Neuron (in vitro differentiated cells): ENCODE measurements around the gene PSMD12.
"Not testable (repeated sequence)": the region's sequence is repeated elsewhere in the genome, so short reads cannot be mapped to it uniquely, and the experiment has no call there.

Source experiments
- H2AFZ ChIP-seq: one replicate; pipeline ENCODE4 v1.6.1; 2013; ENCODE audit warnings: low read depth, mild to moderate bottlenecking, inconsistent platforms, low read length, moderate library complexity
- H3K27me3 ChIP-seq: one replicate; pipeline ENCODE4 v1.6.1; 2013; ENCODE audit warnings: low read length; ENCODE audit not compliant: insufficient read depth
- H3K36me3 ChIP-seq: one replicate; pipeline ENCODE4 v1.6.1; 2013; ENCODE audit warnings: low read length; ENCODE audit not compliant: insufficient read depth
- H3K4me1 ChIP-seq: one replicate; pipeline ENCODE4 v1.6.1; 2013; ENCODE audit warnings: low read length; ENCODE audit not compliant: insufficient read depth
- H3K4me3 ChIP-seq: 2 replicates; pipeline ENCODE4 v1.5.1; 2013; ENCODE audit warnings: mild to moderate bottlenecking, low read length, moderate library complexity
- H3K9me3 ChIP-seq: one replicate; pipeline ENCODE4 v1.6.1; 2013; ENCODE audit warnings: low read length

The PSMD12 gene

DNA sequence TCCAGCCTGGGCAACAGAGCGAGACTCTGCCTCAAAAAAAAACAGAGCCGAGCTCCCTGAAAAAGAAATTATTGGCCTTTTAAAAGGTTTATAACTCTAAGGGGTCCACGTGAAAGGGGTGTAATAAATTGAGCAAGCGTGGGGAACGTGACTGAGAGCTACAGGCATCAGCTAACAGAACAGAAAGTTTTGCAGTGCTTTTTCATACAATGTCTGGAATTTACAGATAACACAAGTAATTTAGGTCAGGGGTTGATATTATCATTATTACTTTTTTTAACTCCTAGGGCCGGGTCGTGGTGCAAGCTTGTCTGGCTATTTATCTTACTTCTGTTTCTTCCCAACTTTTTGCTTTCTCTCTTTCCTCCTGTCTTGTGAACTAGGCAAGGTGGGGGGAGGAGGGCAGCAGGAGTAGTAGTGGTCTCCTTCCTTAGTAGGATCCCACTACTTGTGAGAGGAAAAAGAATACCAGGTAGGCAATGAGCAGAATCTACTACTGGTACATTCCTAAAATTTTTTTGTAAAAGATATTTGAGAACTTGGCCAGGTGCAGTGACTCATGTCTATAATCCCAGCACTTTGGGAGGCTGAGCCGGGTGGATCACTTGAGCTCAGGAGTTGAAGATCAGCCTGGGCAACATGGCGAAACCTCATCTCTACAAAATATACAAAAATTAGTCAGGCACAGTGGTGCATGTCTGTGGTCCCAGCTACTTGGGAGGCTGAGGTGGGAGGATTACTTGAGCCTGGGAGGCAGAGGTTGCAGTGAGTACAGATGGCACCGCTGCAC lies 60.7 kb downstream of the PSMD12 start:
- not testable (repeated sequence) for H3K4me3 ChIP-seq, H3K36me3 ChIP-seq, H3K9me3 ChIP-seq, H3K27me3 ChIP-seq, H3K4me1 ChIP-seq, H2AFZ ChIP-seq

DNA sequence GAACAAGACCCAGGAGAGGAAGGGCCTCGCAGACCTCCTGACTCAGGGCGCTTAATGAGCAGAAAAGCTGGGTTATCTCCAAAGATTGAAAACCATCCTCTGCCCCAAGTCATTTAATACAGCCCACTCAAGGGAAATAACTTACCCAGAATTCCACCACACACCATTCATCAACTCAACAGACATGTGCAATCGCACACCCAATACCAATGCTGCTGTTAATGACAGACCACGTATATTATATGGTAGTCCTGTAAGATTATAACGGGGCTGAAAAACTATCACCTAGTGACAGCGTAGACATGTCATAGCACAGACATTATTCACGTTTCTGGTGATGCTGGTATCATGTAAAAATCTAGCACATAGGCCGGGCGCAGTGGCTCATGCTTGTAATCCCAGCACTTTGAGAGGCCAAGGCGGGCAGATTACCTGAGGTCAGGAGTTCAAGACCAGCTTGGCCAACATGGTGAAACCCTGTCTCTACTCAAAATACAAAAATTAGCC lies 68.9 kb downstream of the PSMD12 start:
- no peaks in the 10 kb centered on the region for H3K4me1 ChIP-seq
- H2AFZ ChIP-seq = no peak overlapping the region
- no peak overlapping the region for H3K4me3 ChIP-seq
- H3K27me3 ChIP-seq = no peaks in the 10 kb centered on the region
- H3K36me3 ChIP-seq = no peaks in the 10 kb centered on the region
- H3K9me3 ChIP-seq = no peaks in the 10 kb centered on the region

DNA sequence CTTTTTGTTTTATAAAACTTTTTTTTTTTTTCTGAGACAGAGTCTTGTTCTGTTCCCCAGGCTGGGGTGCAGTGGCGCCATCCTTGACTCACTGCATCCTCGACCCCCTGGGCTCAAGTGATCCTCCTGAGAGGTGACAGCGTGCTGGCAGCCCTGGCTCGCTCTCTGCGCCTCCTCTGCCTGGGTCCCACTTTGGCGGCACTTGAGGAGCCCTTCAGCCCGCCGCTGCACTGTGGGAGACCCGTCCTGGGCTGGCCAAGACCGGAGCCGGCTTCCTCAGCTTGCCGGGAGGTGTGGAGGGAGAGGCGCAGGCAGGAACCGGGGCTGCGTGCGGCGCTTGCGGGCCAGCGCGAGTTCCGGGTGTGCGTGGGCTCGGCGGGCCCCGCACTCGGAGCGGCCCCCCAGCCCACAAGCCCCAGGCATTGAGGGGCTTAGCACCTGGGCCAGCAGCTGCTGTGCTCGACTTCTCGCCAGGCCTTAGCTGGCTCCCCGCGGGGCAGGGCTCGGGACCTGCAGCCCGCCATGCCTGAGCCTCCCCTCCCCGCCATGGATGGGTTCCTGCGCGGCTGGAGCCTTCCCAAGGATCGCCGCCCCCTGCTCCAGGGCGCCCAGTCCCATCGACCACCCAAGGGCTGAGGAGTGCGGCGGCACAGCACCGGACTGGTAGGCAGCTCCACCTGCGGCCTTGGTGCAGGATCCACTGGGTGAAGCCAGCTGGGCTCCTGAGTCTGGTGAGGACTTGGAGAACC lies 71.8 kb downstream of the PSMD12 start:
- no peaks in the 10 kb centered on the region for H3K36me3 ChIP-seq
- H3K4me3 ChIP-seq = no peak overlapping the region
- H3K4me1 ChIP-seq = peaks cover 1% of the 10 kb centered on the region
- no peaks in the 10 kb centered on the region for H3K9me3 ChIP-seq
- H2AFZ ChIP-seq = no peak overlapping the region
- H3K27me3 ChIP-seq = no peaks in the 10 kb centered on the region

DNA sequence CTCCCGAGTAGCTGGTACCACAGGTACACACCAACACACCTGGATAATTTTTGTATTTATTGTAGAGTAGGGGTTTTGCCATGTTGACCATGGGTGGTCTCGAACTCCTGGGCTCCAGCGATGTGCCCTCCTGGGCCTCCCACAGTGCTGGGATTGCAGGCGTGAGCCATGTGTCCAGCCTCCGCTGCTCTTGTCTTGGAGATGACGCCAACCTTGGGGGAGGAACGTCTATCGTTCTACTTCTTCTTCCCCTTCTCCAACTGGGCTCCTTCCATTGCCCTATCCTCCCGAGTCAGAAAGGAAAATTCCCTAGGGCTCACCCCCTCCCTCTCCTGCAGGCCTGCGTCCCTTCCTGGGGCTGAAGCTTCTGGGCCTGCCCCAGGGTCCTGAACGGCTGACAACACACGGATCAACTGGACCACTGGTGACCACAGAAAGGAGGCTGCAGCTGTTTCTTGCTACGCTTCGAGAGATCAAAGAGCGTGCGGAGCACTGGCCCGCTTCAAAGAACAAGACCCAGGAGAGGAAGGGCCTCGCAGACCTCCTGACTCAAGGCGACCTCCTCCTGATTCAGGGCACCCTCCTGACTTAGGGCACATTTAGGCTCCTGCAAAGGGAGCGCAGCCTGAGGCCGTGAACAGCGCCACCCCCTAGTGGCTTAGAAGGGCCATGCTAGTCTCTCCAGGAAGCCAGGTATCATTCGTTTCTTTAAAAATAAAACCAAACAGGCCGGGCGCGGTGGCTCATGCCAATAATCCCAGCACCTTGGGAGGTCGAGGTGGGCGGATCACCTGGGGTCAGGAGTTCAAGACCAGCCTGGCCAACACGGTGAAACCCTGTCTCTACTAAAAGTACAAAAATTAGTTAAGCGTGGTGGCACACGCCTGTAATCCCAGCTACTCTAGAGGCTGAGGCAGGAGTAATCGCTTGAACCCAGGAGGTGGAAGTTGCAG lies 72.8 kb downstream of the PSMD12 start:
- no peaks in the 10 kb centered on the region for H3K9me3 ChIP-seq
- no peaks in the 10 kb centered on the region for H3K36me3 ChIP-seq
- no peak overlapping the region for H2AFZ ChIP-seq
- H3K4me3 ChIP-seq = no peak overlapping the region
- H3K4me1 ChIP-seq = peaks cover 7% of the 10 kb centered on the region
- H3K27me3 ChIP-seq = no peaks in the 10 kb centered on the region

DNA sequence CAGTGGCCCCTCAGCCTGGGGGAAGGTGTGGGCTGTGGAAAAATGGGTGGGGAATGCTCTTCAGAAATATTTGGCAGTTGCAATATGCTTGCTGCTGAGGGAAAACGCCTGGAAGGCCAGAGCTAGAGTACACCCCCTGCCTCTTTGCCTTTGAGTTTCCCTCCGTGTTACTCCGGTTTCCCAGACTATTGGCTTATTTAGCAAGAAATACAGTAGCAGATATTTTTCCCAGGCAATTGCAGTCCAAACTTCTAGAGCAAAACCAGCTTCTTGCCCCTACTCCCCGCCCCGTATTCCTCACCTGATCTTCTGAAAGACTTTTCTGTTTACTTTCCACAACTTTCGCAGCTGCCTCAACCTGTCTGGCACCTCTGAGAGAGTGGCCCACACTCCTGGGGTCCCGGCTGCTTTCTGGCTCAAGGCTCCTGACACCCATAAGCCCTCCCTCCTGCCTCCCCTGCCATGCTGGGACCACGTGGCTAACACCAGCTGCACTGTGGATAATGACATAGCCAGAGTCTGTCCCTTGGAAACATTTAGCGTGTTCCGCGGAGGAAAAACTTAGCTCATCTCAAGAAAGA lies 75.6 kb downstream of the PSMD12 start:
- no peaks in the 10 kb centered on the region for H3K36me3 ChIP-seq
- no peak overlapping the region for H3K4me3 ChIP-seq
- no peak overlapping the region for H2AFZ ChIP-seq
- H3K27me3 ChIP-seq = no peaks in the 10 kb centered on the region
- H3K9me3 ChIP-seq = no peaks in the 10 kb centered on the region
- H3K4me1 ChIP-seq = peaks cover 7% of the 10 kb centered on the region

DNA sequence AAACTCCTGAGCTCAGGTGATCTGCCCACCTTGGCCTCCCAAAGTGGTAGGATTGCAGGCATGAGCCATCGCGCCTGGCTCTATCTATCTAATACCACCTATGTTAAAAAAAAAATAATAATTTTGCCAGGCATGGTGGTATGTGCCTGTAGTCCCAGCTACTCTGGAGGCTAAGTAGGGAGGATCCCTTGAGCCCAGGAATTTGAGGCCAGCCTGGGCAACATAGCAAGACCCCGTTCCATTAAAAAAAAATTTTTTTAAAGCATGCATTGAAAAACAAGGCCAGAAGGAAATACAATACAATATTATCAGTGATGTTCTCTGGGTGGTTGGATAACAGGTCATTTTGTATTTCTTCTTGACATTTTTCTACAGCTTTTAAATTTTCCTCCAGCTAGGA lies 76.1 kb downstream of the PSMD12 start:
- Histone ChIP-seq H3K36me3 (no peaks in the 10 kb centered on the region), H3K27me3 (no peaks in the 10 kb centered on the region), H3K9me3 (no peaks in the 10 kb centered on the region), H3K4me3 (no peak overlapping the region), H3K4me1 (peaks cover 7% of the 10 kb centered on the region), H2AFZ (no peak overlapping the region)

DNA sequence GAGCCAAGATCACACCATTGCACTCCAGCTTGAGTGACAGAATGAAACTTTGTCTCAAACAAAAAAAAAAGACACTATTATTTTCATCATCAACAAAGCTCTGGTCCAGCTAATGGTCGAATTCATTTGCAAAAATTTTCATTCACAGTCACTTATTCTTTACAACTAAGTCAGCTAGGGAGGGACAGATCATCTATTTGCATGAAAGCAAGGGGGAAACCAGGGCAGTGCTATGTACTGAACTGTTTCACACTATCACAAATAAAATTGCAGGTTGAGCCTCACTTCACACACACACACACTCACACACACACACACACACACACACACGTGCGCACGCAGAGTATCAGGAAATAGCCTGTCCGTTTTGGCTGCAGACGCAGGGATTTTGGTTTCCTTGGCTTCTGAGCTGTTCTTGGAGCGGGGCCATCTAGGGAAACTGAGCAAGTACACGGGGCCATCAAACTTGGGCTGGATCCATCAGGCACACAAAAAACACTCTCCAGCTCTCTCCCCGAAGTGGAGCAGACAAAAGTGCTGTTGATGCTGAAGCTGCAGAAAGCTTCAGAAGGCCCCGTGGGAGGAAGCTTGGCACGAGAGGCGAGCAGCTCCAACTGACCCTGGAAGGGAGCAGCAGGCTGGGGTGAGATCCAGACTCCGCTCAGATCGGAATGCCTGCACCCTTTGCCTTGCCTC lies 77.0 kb downstream of the PSMD12 start:
- Histone ChIP-seq H3K4me3 (no peak overlapping the region), H2AFZ (no peak overlapping the region), H3K4me1 (peaks cover 7% of the 10 kb centered on the region), H3K36me3 (no peaks in the 10 kb centered on the region), H3K27me3 (no peaks in the 10 kb centered on the region), H3K9me3 (no peaks in the 10 kb centered on the region)
